Lower lobe of right lung (tissue), 2 donors: ENCODE results near the gene RTN4R. TPM values are rescaled to one million over a fixed set of nuclear protein-coding genes. Genes with fewer than 3 reads are reported as not detected.
A peak's percentile ranks its signal among the peaks of the same experiment; 100 is the strongest.

Source experiments
- ATAC-seq, 2 donors: fragments of 200-7000 bp; cut with Tn5 transposase; one replicate each; pipeline ENCODE4 v1.9.1; 2020 to 2022; ENCODE audit warnings: mild to moderate bottlenecking in 2 of 2, moderate library complexity in 2 of 2
- DNase-seq: peaks from one replicate; pipeline ENCODE4 v3.0.0-alpha.2; 2020
- H3K27ac ChIP-seq: fragments of 200-600 bp; one replicate; pipeline ENCODE4 v1.8.0; 2022
- H3K27me3 ChIP-seq: fragments of 200-600 bp; one replicate; pipeline ENCODE4 v1.8.0; 2022; ENCODE audit warnings: low read depth
- H3K36me3 ChIP-seq: fragments of 200-600 bp; one replicate; pipeline ENCODE4 v1.8.0; 2022; ENCODE audit warnings: mild to moderate bottlenecking
- H3K4me1 ChIP-seq: fragments of 200-600 bp; one replicate; pipeline ENCODE4 v1.8.0; 2022
- H3K4me3 ChIP-seq: fragments of 200-600 bp; one replicate; pipeline ENCODE4 v1.8.0; 2022; ENCODE audit warnings: mild to moderate bottlenecking
- H3K9me3 ChIP-seq: fragments of 200-600 bp; one replicate; pipeline ENCODE4 v1.8.0; 2022
- intact Hi-C: fragments of 100-400 bp; cut with DNase I; formaldehyde crosslinking; loops from one replicate; pipeline ENCODE4 v1.11.0; 2022
- total RNA-seq: library from RNA; stranded (reverse); fragmentation: NEBNext Ultra II Directional; extraction: Animal tissue kit (Norgen Biotek cat#: 25700); gene quantifications from one replicate; pipeline ENCODE4 v1.2.1, GENCODE V29; 2021
- TF ChIP-seq, protein P1 (sequence below): fragments of 200-600 bp; IDR thresholded peaks from one replicate; pipeline ENCODE4 v1.8.0; 2022; ENCODE audit warnings: antibody characterized with exemption, mild to moderate bottlenecking
- donor health status: DM: no; HTN: yes; CAD: no; lungs with severe emphysema.

The RTN4R gene
- total RNA-seq, 1 donor from 2014 or later = 9.6 TPM

DNA sequence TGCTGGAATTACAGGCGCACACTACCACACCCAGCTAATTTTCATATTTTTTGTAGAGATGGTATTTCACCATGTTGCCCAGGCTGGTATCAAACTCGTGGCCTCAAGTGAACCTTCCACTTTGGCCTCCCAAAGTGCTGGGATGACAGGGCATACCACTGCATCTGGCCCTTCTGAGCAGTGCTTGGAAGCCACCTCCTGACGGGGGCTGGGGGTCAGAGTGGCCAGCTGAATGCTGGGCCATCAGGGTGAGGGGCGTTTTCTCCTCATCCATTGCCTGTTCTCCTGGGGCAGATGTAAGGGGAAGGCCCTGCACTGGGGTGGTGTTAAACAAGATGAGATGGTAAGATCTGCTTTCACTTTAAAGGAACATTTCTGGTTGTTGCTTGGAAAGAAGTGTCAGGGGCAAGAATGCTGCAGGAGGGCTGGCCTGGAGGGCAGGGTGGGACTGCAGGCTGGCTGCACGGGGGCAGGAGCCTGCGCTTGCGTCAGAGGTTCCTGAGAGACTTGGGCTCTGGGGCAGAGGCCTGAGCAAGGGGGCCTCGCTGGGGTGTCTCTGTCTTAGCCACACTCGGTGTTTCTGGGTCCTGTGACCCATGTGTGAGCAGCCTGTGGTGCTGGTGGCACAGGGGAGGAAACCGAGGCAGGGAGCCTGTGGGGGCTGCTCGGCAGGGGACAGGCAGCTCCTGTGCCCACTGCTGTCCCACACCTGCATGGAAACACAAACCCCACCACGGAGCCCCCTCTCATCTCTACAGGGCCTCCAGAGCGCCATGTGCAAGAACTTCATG is 34.5 kb upstream of the RTN4R start:
- intact Hi-C loops = no loop called here
- peaks cover 11% of the 10 kb centered on the region for H3K4me1 ChIP-seq
- H3K27ac ChIP-seq = no peak overlapping the region
- TF ChIP-seq, protein P1, sequence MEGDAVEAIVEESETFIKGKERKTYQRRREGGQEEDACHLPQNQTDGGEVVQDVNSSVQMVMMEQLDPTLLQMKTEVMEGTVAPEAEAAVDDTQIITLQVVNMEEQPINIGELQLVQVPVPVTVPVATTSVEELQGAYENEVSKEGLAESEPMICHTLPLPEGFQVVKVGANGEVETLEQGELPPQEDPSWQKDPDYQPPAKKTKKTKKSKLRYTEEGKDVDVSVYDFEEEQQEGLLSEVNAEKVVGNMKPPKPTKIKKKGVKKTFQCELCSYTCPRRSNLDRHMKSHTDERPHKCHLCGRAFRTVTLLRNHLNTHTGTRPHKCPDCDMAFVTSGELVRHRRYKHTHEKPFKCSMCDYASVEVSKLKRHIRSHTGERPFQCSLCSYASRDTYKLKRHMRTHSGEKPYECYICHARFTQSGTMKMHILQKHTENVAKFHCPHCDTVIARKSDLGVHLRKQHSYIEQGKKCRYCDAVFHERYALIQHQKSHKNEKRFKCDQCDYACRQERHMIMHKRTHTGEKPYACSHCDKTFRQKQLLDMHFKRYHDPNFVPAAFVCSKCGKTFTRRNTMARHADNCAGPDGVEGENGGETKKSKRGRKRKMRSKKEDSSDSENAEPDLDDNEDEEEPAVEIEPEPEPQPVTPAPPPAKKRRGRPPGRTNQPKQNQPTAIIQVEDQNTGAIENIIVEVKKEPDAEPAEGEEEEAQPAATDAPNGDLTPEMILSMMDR = no peak
- ATAC-seq = no peak
- no peak overlapping the region for H3K4me3 ChIP-seq
- H3K27me3 ChIP-seq = peaks cover 21% of the 10 kb centered on the region
- DNase-seq = no peak
- H3K36me3 ChIP-seq = no peaks in the 10 kb centered on the region
- H3K9me3 ChIP-seq = no peaks in the 10 kb centered on the region

DNA sequence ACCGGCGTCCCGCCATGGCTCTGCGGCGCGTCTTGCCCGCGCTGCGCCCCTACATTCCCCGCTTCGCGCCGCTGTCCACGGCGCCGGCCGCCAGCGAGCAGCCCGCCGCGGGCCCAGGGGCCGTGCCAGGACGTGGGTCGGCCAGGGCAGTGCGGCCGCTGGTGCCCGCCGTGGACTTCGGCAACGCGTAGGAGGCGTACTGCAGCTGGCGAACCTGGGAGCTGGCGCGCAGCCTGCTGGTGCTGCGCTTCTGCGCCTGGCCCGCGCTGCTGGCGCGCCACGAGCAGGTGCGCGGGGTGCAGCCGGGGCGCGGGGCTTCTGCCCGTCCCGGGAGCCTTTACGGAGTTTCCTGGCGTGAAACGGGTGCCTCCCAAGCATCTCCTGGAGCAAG is 31.6 kb upstream of the RTN4R start:
- Histone ChIP-seq H3K4me3 (peak overlapping the region; percentile 62), H3K4me1 (peaks cover 11% of the 10 kb centered on the region), H3K9me3 (no peaks in the 10 kb centered on the region), H3K36me3 (no peaks in the 10 kb centered on the region), H3K27ac (no peak overlapping the region), H3K27me3 (peaks cover 18% of the 10 kb centered on the region)
- intact Hi-C loops = no loop called here
- ATAC-seq = peak; percentile 58
- TF ChIP-seq, protein P1 = no peak
- DNase-seq = peak; percentile 68

DNA sequence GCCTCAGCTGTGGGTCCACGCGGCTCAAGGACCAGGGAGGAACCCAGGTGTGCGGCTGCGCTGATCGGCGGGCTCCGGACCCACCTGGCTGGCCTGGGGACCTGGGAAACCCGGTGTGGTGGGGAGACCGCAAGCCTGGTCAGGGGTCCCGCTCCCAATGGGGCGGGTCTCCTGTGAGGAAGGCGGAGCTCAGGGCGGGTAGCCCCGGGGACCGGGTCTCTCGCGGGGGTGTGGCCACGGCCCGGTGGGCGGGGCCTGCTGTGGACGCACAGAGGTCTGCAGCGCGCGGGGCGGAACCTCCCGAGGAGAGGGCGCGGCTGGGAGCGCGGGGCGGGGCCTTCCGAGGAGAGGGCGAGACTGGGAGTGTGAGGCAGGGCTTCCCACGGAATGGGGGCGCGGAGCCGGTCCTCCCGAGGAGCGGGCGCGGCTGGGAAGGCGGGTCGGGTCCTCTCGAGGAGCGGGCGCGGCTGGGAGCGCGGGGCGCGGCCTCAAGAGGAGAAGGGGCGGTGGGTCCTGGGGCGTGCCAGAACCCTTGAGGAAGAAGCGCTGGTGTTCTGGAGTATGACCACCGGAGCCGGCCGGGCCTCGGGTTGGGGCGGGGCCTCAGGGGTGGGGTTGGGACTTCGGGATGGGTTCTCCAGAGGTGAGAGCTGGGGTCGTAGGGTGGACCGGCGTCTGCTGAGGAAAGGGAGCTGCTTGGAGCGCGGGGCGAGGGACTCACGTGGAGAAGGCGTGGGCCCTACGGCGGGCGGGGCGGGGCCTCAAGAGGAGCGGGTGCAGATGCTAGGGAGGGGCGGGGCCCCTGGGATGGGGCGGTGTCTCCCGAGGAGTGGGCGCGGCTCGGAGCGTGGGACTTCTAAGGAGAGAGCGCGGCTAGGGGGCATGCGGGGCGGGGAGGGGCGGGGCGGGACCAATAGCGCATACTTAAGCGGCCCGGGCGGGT is 31.0 kb upstream of the RTN4R start:
- peaks cover 11% of the 10 kb centered on the region for H3K4me1 ChIP-seq
- H3K27me3 ChIP-seq = peaks cover 18% of the 10 kb centered on the region
- ATAC-seq (peak; percentile 96), DNase-seq (peak; percentile 94)
- intact Hi-C loops = no loop called here
- no peaks in the 10 kb centered on the region for H3K36me3 ChIP-seq
- H3K9me3 ChIP-seq = no peaks in the 10 kb centered on the region
- H3K27ac ChIP-seq = no peak overlapping the region
- TF ChIP-seq, protein P1 = no peak
- H3K4me3 ChIP-seq = peak overlapping the region; percentile 62

- DNase-seq = no peak
- Histone ChIP-seq H3K4me3 (peak overlapping the region; percentile 62), H3K9me3 (no peaks in the 10 kb centered on the region), H3K4me1 (peaks cover 11% of the 10 kb centered on the region), H3K27ac (no peak overlapping the region), H3K36me3 (no peaks in the 10 kb centered on the region), H3K27me3 (peaks cover 18% of the 10 kb centered on the region)
- intact Hi-C loops = no loop called here
- TF ChIP-seq, protein P1 = no peak
- ATAC-seq = no peak
These were observed 30.1 kb upstream of the RTN4R start for GRCh38 chr22:20298110-20298802.

- H3K36me3 ChIP-seq = no peaks in the 10 kb centered on the region
- peaks cover 11% of the 10 kb centered on the region for H3K4me1 ChIP-seq
- DNase-seq (no peak), ATAC-seq (no peak)
- TF ChIP-seq, protein P1 = no peak
- H3K9me3 ChIP-seq = no peaks in the 10 kb centered on the region
- intact Hi-C loops = no loop called here
- H3K4me3 ChIP-seq = no peak overlapping the region
- no peak overlapping the region for H3K27ac ChIP-seq
- peaks cover 18% of the 10 kb centered on the region for H3K27me3 ChIP-seq
These were observed 29.4 kb upstream of the RTN4R start for GRCh38 chr22:20297414-20298109.
